Endothelial cell of umbilical vein (primary cell): ENCODE measurements around the gene IRX3. TPM values are rescaled to one million over a fixed set of nuclear protein-coding genes. Genes with fewer than 3 reads are reported as not detected.

Experiments
- BruUV-seq: library from RNA; stranded (reverse); fragments of 400-500 nt; replicated peaks from 2 replicates; lab custom pipeline; 2021; lab: Mats Ljungman, UMichigan
- CTCF ChIA-PET: fragments of 300-600, 350-600 bp; sonication (Branson Sonifier 250); formaldehyde crosslinking; loops from one replicate; lab custom pipeline; 2021; ENCODE audit warnings: antibody characterized with exemption, inconsistent platforms; lab: Charles Lee
- POLR2A ChIA-PET: fragments of 300-600, 350-600 bp; sonication (Branson Sonifier 250); formaldehyde crosslinking; loops from one replicate; lab custom pipeline; 2021; ENCODE audit warnings: antibody characterized with exemption, inconsistent platforms; lab: Charles Lee
- DNase-seq: peaks from one replicate; pipeline ENCODE4 v3.0.0-alpha.2; 2011; ENCODE audit warnings: low read depth, low spot score
- FAIRE-seq: peaks from 2 replicates; lab custom pipeline; 2011; peaks lifted over from hg19 to GRCh38; lab: Jason Lieb, UNC
- H2AFZ ChIP-seq: 2 replicates; pipeline ENCODE4 v1.6.0; 2012; ENCODE audit warnings: low read depth, low read length, control low read depth, inconsistent platforms
- H3K27ac ChIP-seq: 2 replicates; pipeline ENCODE4 v1.5.1; 2011; ENCODE audit warnings: low read depth, mild to moderate bottlenecking, control low read depth, low read length, moderate library complexity; ENCODE audit not compliant: insufficient read depth
- H3K27me3 ChIP-seq, 2 experiments: 2 replicates each; pipeline versions ENCODE4 v1.6.0 to v1.6.1; 2011; ENCODE audit warnings: low read length in 2 of 2, mixed read lengths in 1 of 2; ENCODE audit not compliant: control insufficient read depth in 2 of 2, insufficient read depth in 2 of 2
- H3K36me3 ChIP-seq, 2 experiments: 2 replicates in 1 of 2; 3 replicates in 1 of 2; pipeline ENCODE4 v1.5.1; 2011; ENCODE audit warnings: low read length in 2 of 2, mild to moderate bottlenecking in 1 of 2, moderate library complexity in 1 of 2; ENCODE audit not compliant: control insufficient read depth in 2 of 2, insufficient read depth in 2 of 2; ENCODE audit errors: extremely low read depth in 1 of 2
- H3K4me1 ChIP-seq: 3 replicates; pipeline ENCODE4 v1.5.1; 2011; ENCODE audit warnings: mild to moderate bottlenecking, low read length; ENCODE audit not compliant: control insufficient read depth, insufficient read depth; ENCODE audit errors: extremely low read depth
- H3K4me2 ChIP-seq: 2 replicates; pipeline ENCODE4 v1.6.1; 2011; ENCODE audit warnings: low read length, control low read depth, mixed read lengths; ENCODE audit not compliant: insufficient read depth
- H3K4me3 ChIP-seq, 3 experiments: fragments of 200-600 bp in 1 of 3; sonication (generic), shearing (Covaris generic) in 1 of 3; replicated peaks in 1 of 3; 2 replicates each; pipeline ENCODE4 v1.5.1; 2011 to 2016; ENCODE audit warnings: control low read depth in 3 of 3, low read length in 3 of 3, mild to moderate bottlenecking in 2 of 3, inconsistent platforms in 1 of 3, low read depth in 1 of 3, moderate library complexity in 1 of 3; ENCODE audit not compliant: insufficient read depth in 1 of 3
- H3K79me2 ChIP-seq: 2 replicates; pipeline ENCODE4 v1.6.0; 2012; ENCODE audit warnings: low read length, inconsistent platforms; ENCODE audit not compliant: control insufficient read depth, insufficient read depth
- H3K9ac ChIP-seq: replicated peaks from 2 replicates; pipeline ENCODE3; 2011; ENCODE audit warnings: low read length, control low read depth; ENCODE audit not compliant: insufficient read depth; ENCODE audit errors: extremely low read depth
- H3K9me1 ChIP-seq: replicated peaks from 3 replicates; pipeline ENCODE4 v1.6.0; 2011; ENCODE audit warnings: mild to moderate bottlenecking, low read length; ENCODE audit not compliant: control insufficient read depth, insufficient read depth; ENCODE audit errors: extremely low read depth
- H3K9me3 ChIP-seq: replicated peaks from 2 replicates; pipeline ENCODE4 v1.5.1; 2012; ENCODE audit warnings: low read length, inconsistent platforms; ENCODE audit not compliant: control insufficient read depth, insufficient read depth
- H4K20me1 ChIP-seq: replicated peaks from 2 replicates; pipeline ENCODE3; 2011; ENCODE audit warnings: mild to moderate bottlenecking, low read length; ENCODE audit not compliant: control insufficient read depth, insufficient read depth; ENCODE audit errors: extremely low read depth
- CTCF ChIP-seq, 2 donors: IDR thresholded peaks; 1 replicate in 1 of 2; 2 replicates in 1 of 2; pipeline ENCODE4 v1.5.1; 2011; ENCODE audit warnings: low read length in 2 of 2, mild to moderate bottlenecking in 2 of 2, moderate library complexity in 2 of 2, control low read depth in 1 of 2, inconsistent platforms in 1 of 2, low read depth in 1 of 2; ENCODE audit not compliant: insufficient read depth in 1 of 2; ENCODE audit errors: extremely low read depth in 1 of 2
- FOS ChIP-seq: IDR thresholded peaks from 2 replicates; pipeline ENCODE4 v1.6.1; 2011; ENCODE audit warnings: mild to moderate bottlenecking, low read length, moderate library complexity, borderline replicate concordance; ENCODE audit not compliant: insufficient read depth
- GATA2 ChIP-seq: IDR thresholded peaks from 2 replicates; pipeline ENCODE4 v1.7.0; 2011; ENCODE audit warnings: low read depth, mild to moderate bottlenecking, moderate library complexity, mixed read lengths, low read length; ENCODE audit not compliant: insufficient read length, insufficient read depth
- JUN ChIP-seq: IDR thresholded peaks from 2 replicates; pipeline ENCODE4 v1.6.1; 2011; ENCODE audit warnings: borderline replicate concordance, low read depth; ENCODE audit not compliant: insufficient read length, insufficient read depth
- POLR2A ChIP-seq: IDR thresholded peaks from 2 replicates; pipeline ENCODE4 v1.6.1; 2012; ENCODE audit warnings: low read depth, mild to moderate bottlenecking, control low read depth, low read length
- dilution Hi-C: fragments of 300-500 bp; cut with MboI; formaldehyde crosslinking; loops from one replicate; pipeline ENCODE4 v1.15.0; 2019; ENCODE audit warnings: low sequenced_read_pairs; ENCODE audit not compliant: extremely low pct_ligation_motif_present
- intact Hi-C: fragments of 100-400 bp; cut with micrococcal nuclease; formaldehyde crosslinking; loops from one replicate; pipeline ENCODE4 v1.10.0; 2022
- polyA plus RNA-seq, 4 experiments: library from polyadenylated mRNA; depleted of rRNA in 3 of 4; stranded (reverse) in 3 of 4; unstranded in 1 of 4; fragments of >200 nt; gene quantifications; 2 replicates each; pipeline versions ENCODE4 v1.2.1 to v1.2.3, GENCODE V29; 2011 to 2012; ENCODE audit warnings: missing spikeins in 1 of 4
- total RNA-seq: library from RNA; stranded (reverse); gene quantifications from 2 replicates; pipeline ENCODE4 v1.2.3, GENCODE V29; 2021

Gene IRX3
- total and polyA plus RNA-seq, 2 donors (not counting 3 experiments of a cell fraction or from before 2014, with no cell fraction given): not detected

GRCh38 chr16:54305080-54305479 is 18.5 kb upstream of the IRX3 start:
- no peaks in the 10 kb centered on the region for H3K9me3 ChIP-seq
- H3K36me3 ChIP-seq: no peaks in the 10 kb centered on the region
- H3K27me3 ChIP-seq: no peaks in the 10 kb centered on the region
- H4K20me1 ChIP-seq: no peaks in the 10 kb centered on the region
- H3K9ac ChIP-seq: no peak overlapping the region
- FAIRE-seq (no peak), DNase-seq (no peak)
- no peak for TF ChIP-seq POLR2A
- no peak for TF ChIP-seq CTCF (IDR thresholded peaks at IDR 0.05; ENCODE audit: extremely low read depth in 1 of 2, insufficient read depth in 1 of 2, low read depth in 1 of 2, low read length in 2 of 2)
- ChIA-PET POLR2A (no interaction called here), CTCF (no interaction called here)
- no peak overlapping the region for H3K27ac ChIP-seq
- no peaks in the 10 kb centered on the region for H3K79me2 ChIP-seq
- no peak overlapping the region for H2AFZ ChIP-seq
- no peak overlapping the region for H3K4me3 ChIP-seq
- dilution Hi-C loops (no loop called here), intact Hi-C loops (no loop called here)
- H3K9me1 ChIP-seq: no peaks in the 10 kb centered on the region
- no peak overlapping the region for H3K4me2 ChIP-seq
- no TSS peak for BruUV-seq
- no peaks in the 10 kb centered on the region for H3K4me1 ChIP-seq

DNA sequence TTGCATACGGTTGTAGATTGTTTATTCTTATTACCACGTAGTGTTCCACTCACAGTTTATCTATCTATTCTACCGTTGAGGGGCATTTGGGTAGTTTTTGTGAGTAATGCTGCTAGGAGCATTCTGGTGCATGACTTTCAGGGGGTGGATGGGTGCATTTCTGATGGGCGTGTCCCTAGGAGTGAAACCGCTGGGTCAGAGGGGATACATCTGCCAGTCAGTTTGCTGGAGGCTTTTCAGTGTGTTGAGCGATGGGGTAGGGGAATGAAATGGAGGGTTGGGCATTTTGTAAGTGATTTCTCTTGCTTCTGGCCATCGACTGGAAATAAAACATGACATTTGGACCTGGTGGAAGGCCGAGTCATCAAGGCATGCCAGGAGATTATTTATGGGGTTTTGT is 17.0 kb upstream of the IRX3 start:
- Histone ChIP-seq H3K4me1 (no peaks in the 10 kb centered on the region), H3K4me2 (no peak overlapping the region), H4K20me1 (no peaks in the 10 kb centered on the region), H3K4me3 (no peak overlapping the region), H3K27me3 (no peaks in the 10 kb centered on the region), H3K36me3 (no peaks in the 10 kb centered on the region), H3K9me1 (no peaks in the 10 kb centered on the region), H3K79me2 (no peaks in the 10 kb centered on the region), H3K9me3 (no peaks in the 10 kb centered on the region), H2AFZ (no peak overlapping the region), H3K27ac (no peak overlapping the region), H3K9ac (no peak overlapping the region)
- dilution Hi-C loops (no loop called here), intact Hi-C loops (no loop called here)
- no peak for TF ChIP-seq FOS
- no peak for TF ChIP-seq GATA2
- TF ChIP-seq POLR2A: no peak
- TF ChIP-seq JUN: no peak
- DNase-seq: no peak
- no TSS peak for BruUV-seq
- ChIA-PET POLR2A (no interaction called here), CTCF (interaction anchor here (1.0 kb wide), 1 partner anchor 33 kb away, joined by 3 read pairs; no protein-coding TSS in a partner anchor)
- FAIRE-seq: no peak
